SK-N-SH (cell line): ENCODE measurements around the gene TBC1D1.

Experiments
- CTCF ChIP-seq: fragments of 200-600 bp; sonication (generic); IDR thresholded peaks from 2 replicates; pipeline ENCODE4 v1.6.1; 2017; ENCODE audit warnings: antibody characterized with exemption, mild to moderate bottlenecking, moderate library complexity
- GATA2 ChIP-seq: sonication (generic); formaldehyde crosslinking; IDR thresholded peaks from 2 replicates; pipeline ENCODE4 v1.5.0; 2020; ENCODE audit warnings: mild to moderate bottlenecking, missing genetic modification reagents

GRCh38 chr4:37960679-37961450 is 70.0 kb downstream of the TBC1D1 start:
- TF ChIP-seq GATA2: no peak
- no peak for TF ChIP-seq CTCF
